Stimulated activated CD4-positive, alpha-beta T cell treated with anti-CD3 and anti-CD28 coated beads, Interleukin-12 subunit alpha, Interleukin-12 subunit beta, amount 100 ng/mL, for 24 hours (primary cell): ENCODE results near the gene NBPF15.
"Not testable (repeated sequence)": the region's sequence is repeated elsewhere in the genome, so short reads cannot be mapped to it uniquely, and the experiment has no call there.

Source experiments
- DNase-seq, 2 experiments: peaks; one replicate each; pipeline ENCODE4 v3.0.0-alpha.2; 2020; ENCODE audit warnings: low read depth in 2 of 2

NBPF15 gene

GRCh38 chr1:144461136-144461759 lies at the start of gene NBPF15:
Gene NBPF15 (minus strand): TSS chr1:144461669. CDS start chr1:144440003, 21,666 bp downstream.
- DNase-seq = peak; percentile 29 to 54

GRCh38 chr1:144496429-144496828 lies 35.0 kb upstream of the NBPF15 start:
- DNase-seq = not testable (repeated sequence)

GRCh38 chr1:144494130-144494529 lies 32.7 kb upstream of the NBPF15 start:
- DNase-seq = not testable (repeated sequence)

- DNase-seq = not testable (repeated sequence)
Observed at GRCh38 chr1:144490394-144490793, 28.9 kb upstream of the NBPF15 start.

- DNase-seq = not testable (repeated sequence)
Observed at GRCh38 chr1:144487002-144487401, 25.5 kb upstream of the NBPF15 start.

- DNase-seq = not testable (repeated sequence)
Observed at GRCh38 chr1:144485048-144485993, 23.9 kb upstream of the NBPF15 start.

GRCh38 chr1:144473897-144474296 lies 12.4 kb upstream of the NBPF15 start:
- not testable (repeated sequence) for DNase-seq

- DNase-seq = not testable (repeated sequence)
Observed at GRCh38 chr1:144471434-144471833, 10.0 kb upstream of the NBPF15 start.

- DNase-seq = not testable (repeated sequence)
Observed at GRCh38 chr1:144461778-144462177, 309 bp upstream of the NBPF15 start.

GRCh38 chr1:144460686-144461085 lies 783 bp downstream of the NBPF15 start:
- DNase-seq = not testable (repeated sequence)

GRCh38 chr1:144442402-144442801 lies 19.1 kb downstream of the NBPF15 start:
- DNase-seq = not testable (repeated sequence)

- not testable (repeated sequence) for DNase-seq
Observed at GRCh38 chr1:144439737-144440136, 21.7 kb downstream of the NBPF15 start.

- DNase-seq = peak; percentile 61 to 70
Observed at GRCh38 chr1:144418891-144419694, 42.4 kb downstream of the NBPF15 start.

- DNase-seq = not testable (repeated sequence)
Observed at GRCh38 chr1:144413404-144414118, 47.9 kb downstream of the NBPF15 start.

GRCh38 chr1:144412491-144413403 lies 48.7 kb downstream of the NBPF15 start:
- peak; percentile 79 for DNase-seq

- peak; percentile 59 to 67 for DNase-seq
Observed at GRCh38 chr1:144412068-144412471, 49.4 kb downstream of the NBPF15 start.

GRCh38 chr1:144402807-144403206 lies 58.7 kb downstream of the NBPF15 start:
- not testable (repeated sequence) for DNase-seq

GRCh38 chr1:144371651-144372050 lies 89.8 kb downstream of the NBPF15 start:
- not testable (repeated sequence) for DNase-seq
